ENCODE results near the gene ZFR.

GRCh38 chr5:32428426-32428825 is 16.1 kb downstream of the ZFR start:
- TF ChIP-seq POLR2A (IDR thresholded peaks at IDR 0.05) (no peak), CTCF (IDR thresholded peaks at IDR 0.05) (no peak)
